GM21423 (cell line): ENCODE data around the gene TMEM214.

ENCODE experiments used
- ATAC-seq: cut with Tn5 transposase; IDR thresholded peaks from one replicate; pipeline ENCODE4 v1.9.1; 2021; ENCODE audit warnings: mild to moderate bottlenecking, moderate library complexity; ENCODE audit not compliant: unreplicated experiment

TMEM214 gene

GRCh38 chr2:27038631-27039339 lies 6.0 kb downstream of the TMEM214 start:
- no peak for ATAC-seq

GRCh38 chr2:27039426-27039825 lies 6.7 kb downstream of the TMEM214 start:
- no peak for ATAC-seq

GRCh38 chr2:27039871-27040270 lies 7.1 kb downstream of the TMEM214 start:
- ATAC-seq: no peak

GRCh38 chr2:27040282-27040681 lies 7.5 kb downstream of the TMEM214 start:
- no peak for ATAC-seq

- peak; percentile 29 for ATAC-seq
Observed at GRCh38 chr2:27041752-27042151, 9.0 kb downstream of the TMEM214 start.

- ATAC-seq: peak; percentile 49
Observed at GRCh38 chr2:27042159-27042661, 9.4 kb downstream of the TMEM214 start.

GRCh38 chr2:27042985-27043634 lies 10.3 kb downstream of the TMEM214 start:
- ATAC-seq: no peak

GRCh38 chr2:27049422-27050280 lies 16.9 kb downstream of the TMEM214 start:
- peak; percentile 17 for ATAC-seq

- peak; percentile 51 for ATAC-seq
Observed at GRCh38 chr2:27050281-27050995, 17.7 kb downstream of the TMEM214 start.

GRCh38 chr2:27050996-27051901 lies 18.5 kb downstream of the TMEM214 start, which contains the start of gene AGBL5:
Gene AGBL5 (plus strand): TSS chr2:27051668. CDS start chr2:27052959, 1,291 bp downstream.
- peak; percentile 68 for ATAC-seq

- ATAC-seq: peak; percentile 1
Observed at GRCh38 chr2:27051902-27052645, 19.3 kb downstream of the TMEM214 start.

GRCh38 chr2:27053321-27053720 lies 20.6 kb downstream of the TMEM214 start:
- no peak for ATAC-seq

- no peak for ATAC-seq
Observed at GRCh38 chr2:27053776-27054175, 21.0 kb downstream of the TMEM214 start.

GRCh38 chr2:27054721-27055120 lies 22.0 kb downstream of the TMEM214 start:
- ATAC-seq: no peak

GRCh38 chr2:27057184-27057583 lies 24.4 kb downstream of the TMEM214 start:
- no peak for ATAC-seq

- no peak for ATAC-seq
Observed at GRCh38 chr2:27058210-27058609, 25.4 kb downstream of the TMEM214 start.

GRCh38 chr2:27059141-27059820 lies 26.5 kb downstream of the TMEM214 start:
- ATAC-seq: no peak

- no peak for ATAC-seq
Observed at GRCh38 chr2:27060323-27060722, 27.6 kb downstream of the TMEM214 start.
